ENCODE data around the gene PKMYT1. TPM values are rescaled to one million over a fixed set of nuclear protein-coding genes. Genes with fewer than 3 reads are reported as not detected.
"Not testable (repeated sequence)": the region's sequence is repeated elsewhere in the genome, so short reads cannot be mapped to it uniquely, and the experiment has no call there.

Gene PKMYT1
- total and polyA plus RNA-seq, 5 donors: 1.1 to 2.1 (median 2.1) TPM; not detected in 2

DNA sequence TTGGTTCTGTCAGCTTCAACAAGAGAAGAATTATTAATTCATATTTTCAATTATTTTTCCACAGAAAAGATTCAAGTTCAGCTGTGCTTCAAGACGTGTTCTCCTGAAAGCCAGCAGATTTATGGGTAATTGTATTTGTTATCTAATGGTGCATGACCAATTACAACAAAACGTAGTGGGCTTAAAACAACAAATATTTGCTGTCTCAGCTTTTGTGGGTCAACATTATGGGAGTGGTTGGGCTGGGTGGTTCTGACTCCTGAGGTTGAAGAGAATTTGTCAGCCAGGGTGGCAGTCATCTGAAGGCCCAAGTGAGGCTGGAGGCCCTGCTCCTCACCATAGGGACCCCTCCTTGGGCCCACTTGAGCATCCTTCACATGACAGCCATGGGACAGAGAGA lies 40.3 kb downstream of the PKMYT1 start:
- 82% methylated on average over 2 of the region's 2 CpGs for WGBS
- intact Hi-C loops (cut with DNase I): no loop called here
- Histone ChIP-seq H3K27ac (ENCODE audit: low read length) (no peak overlapping the region), H3K4me3 (ENCODE audit: low read length) (no peak overlapping the region), H3K4me1 (ENCODE audit: control insufficient read depth, insufficient read depth, low read length) (no peaks in the 10 kb centered on the region), H3K9me3 (ENCODE audit: control insufficient read depth, low read length) (no peaks in the 10 kb centered on the region), H3K27me3 (ENCODE audit: control insufficient read depth, insufficient read depth) (no peaks in the 10 kb centered on the region)
- DNase-seq (no peak), ATAC-seq (no peak)

DNA sequence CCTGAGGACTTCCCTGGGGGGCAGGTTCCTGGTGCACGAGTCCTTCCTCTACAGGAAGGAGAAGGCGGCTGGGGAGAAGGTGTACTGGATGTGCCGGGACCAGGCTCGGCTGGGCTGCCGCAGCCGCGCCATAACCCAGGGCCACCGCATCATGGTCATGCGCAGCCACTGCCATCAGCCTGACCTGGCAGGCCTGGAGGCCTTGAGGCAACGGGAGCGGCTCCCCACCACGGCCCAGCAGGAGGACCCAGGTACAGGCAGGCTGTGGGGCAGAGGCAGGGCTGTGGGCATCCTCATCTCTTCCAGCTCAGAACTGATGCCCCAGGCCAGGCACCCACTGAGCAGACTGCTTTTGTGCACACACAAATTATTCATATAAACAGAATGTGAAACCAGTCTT lies 42.0 kb downstream of the PKMYT1 start:
- no peak for DNase-seq
- intact Hi-C loops (cut with DNase I): no loop called here
- no peaks in the 10 kb centered on the region for H3K4me1 ChIP-seq (ENCODE audit: control insufficient read depth, insufficient read depth, low read length)
- WGBS: 92% methylated on average over 12 of the region's 12 CpGs
- H3K27ac ChIP-seq (ENCODE audit: low read length): no peak overlapping the region
- no peak for ATAC-seq
- H3K27me3 ChIP-seq (ENCODE audit: control insufficient read depth, insufficient read depth): no peaks in the 10 kb centered on the region
- H3K9me3 ChIP-seq (ENCODE audit: control insufficient read depth, low read length): no peaks in the 10 kb centered on the region
- no peak overlapping the region for H3K4me3 ChIP-seq (ENCODE audit: low read length)

DNA sequence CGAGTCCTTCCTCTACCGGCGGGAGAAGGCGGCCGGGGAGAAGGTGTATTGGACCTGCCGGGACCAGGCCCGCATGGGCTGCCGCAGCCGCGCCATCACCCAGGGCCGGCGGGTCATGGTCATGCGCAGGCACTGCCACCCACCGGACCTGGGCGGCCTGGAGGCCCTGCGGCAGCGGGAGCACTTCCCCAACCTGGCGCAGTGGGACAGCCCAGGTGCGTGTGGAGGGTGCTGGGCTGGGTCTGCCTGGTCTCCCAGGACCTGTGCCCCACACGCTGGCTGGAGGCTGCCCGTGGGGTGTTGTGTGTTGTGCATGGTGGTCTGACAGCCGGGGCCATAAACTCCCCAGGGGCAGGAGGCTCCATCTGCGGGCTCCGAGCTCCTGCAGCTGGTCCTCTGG lies 43.1 kb downstream of the PKMYT1 start:
- intact Hi-C loops (cut with DNase I): no loop called here
- H3K9me3 ChIP-seq (ENCODE audit: control insufficient read depth, low read length): no peaks in the 10 kb centered on the region
- H3K4me3 ChIP-seq (ENCODE audit: low read length): no peak overlapping the region
- WGBS: 92% methylated on average over 24 of the region's 24 CpGs
- H3K4me1 ChIP-seq (ENCODE audit: control insufficient read depth, insufficient read depth, low read length): no peaks in the 10 kb centered on the region
- ATAC-seq (peak in 1 of 2 donors; percentile 7), DNase-seq (no peak)
- no peaks in the 10 kb centered on the region for H3K27me3 ChIP-seq (ENCODE audit: control insufficient read depth, insufficient read depth)
- H3K27ac ChIP-seq (ENCODE audit: low read length): no peak overlapping the region

DNA sequence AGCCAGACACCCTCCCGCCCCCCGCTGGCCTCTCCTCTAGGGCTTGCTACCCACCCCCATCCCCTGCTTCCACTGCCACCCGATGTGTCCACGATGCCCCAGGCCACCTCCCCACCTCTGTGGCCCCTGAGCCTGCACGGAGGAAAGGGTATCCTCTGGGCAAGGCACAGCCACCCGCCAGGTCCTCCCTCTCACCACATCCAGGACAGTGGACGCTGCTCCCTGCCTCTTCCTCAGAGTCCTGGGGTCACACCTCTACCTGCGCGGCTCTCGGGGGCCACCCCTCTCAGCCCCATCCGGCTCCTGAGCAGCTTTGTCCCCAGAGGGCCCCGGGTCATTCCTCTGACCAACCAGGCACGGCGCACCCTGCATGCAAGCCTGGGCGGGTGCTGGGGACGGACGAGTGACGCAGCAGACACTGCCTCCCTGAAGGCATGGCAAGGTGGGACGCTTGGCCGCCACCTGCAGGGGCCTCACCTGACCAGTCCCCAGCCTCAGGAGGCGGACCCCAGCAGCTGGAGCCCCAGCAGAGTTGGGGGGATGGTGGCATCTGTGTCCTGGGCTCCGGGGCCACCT lies 43.7 kb downstream of the PKMYT1 start:
- Histone ChIP-seq H3K9me3 (ENCODE audit: control insufficient read depth, low read length) (no peaks in the 10 kb centered on the region), H3K27ac (ENCODE audit: low read length) (no peak overlapping the region), H3K4me3 (ENCODE audit: low read length) (no peak overlapping the region), H3K27me3 (ENCODE audit: control insufficient read depth, insufficient read depth) (no peaks in the 10 kb centered on the region), H3K4me1 (ENCODE audit: control insufficient read depth, insufficient read depth, low read length) (no peaks in the 10 kb centered on the region)
- WGBS: 92% methylated on average over 22 of the region's 22 CpGs
- DNase-seq: no peak
- intact Hi-C loops (cut with DNase I): no loop called here
- peak in 1 of 2 donors; percentile 30 for ATAC-seq

DNA sequence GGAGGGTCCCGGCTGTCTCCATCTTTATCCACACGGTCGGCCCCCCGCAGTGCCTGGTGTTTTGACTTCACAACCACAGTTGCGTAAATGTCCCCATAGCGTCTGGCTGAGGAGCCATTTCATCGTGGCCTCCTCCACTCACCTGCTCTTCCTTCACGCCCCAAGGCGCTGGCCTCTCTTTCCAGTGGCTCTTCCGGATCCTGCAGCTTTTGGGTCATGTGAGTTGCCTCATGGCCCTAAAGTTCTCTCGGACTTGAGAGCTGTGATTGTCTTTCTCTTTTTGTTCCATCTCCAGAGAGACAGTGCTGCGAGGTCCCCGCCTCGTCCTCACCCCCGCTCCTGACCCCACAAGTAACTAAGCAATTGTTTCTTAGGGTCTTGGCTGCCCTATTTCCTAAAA lies 45.8 kb downstream of the PKMYT1 start:
- WGBS: 91% methylated on average over 15 of the region's 15 CpGs
- H3K27ac ChIP-seq (ENCODE audit: low read length): no peak overlapping the region

DNA sequence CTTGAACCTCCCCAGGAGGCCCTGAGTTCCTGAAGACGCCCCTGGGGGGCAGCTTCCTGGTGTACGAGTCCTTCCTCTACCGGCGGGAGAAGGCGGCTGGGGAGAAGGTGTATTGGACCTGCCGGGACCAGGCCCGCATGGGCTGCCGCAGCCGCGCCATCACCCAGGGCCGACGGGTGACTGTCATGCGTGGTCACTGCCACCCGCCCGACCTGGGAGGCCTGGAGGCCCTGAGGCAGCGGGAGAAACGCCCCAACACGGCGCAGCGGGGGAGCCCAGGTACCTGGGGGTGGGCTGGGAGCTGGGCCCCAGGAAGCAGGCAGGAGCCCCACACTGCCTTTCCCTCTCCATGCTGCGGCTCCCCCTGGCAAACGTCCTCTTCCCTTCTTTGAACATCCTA lies 46.5 kb downstream of the PKMYT1 start:
- WGBS: 83% methylated on average over 22 of the region's 22 CpGs
- no peaks in the 10 kb centered on the region for H3K4me1 ChIP-seq (ENCODE audit: control insufficient read depth, insufficient read depth, low read length)
- no peaks in the 10 kb centered on the region for H3K9me3 ChIP-seq (ENCODE audit: control insufficient read depth, low read length)
- DNase-seq: no peak
- ATAC-seq: no peak
- no peaks in the 10 kb centered on the region for H3K27me3 ChIP-seq (ENCODE audit: control insufficient read depth, insufficient read depth)
- H3K27ac ChIP-seq (ENCODE audit: low read length): no peak overlapping the region
- intact Hi-C loops (cut with DNase I): no loop called here
- H3K4me3 ChIP-seq (ENCODE audit: low read length): no peak overlapping the region

More for the DNA sequence above, 45.8 kb downstream of the PKMYT1 start:
- no peaks in the 10 kb centered on the region for H3K9me3 ChIP-seq (ENCODE audit: control insufficient read depth, low read length)
- H3K4me1 ChIP-seq (ENCODE audit: control insufficient read depth, insufficient read depth, low read length): no peaks in the 10 kb centered on the region
- no peak overlapping the region for H3K4me3 ChIP-seq (ENCODE audit: low read length)
- DNase-seq (peak in 1 of 3 donors; percentile 24), ATAC-seq (no peak)
- H3K27me3 ChIP-seq (ENCODE audit: control insufficient read depth, insufficient read depth): no peaks in the 10 kb centered on the region
- intact Hi-C loops (cut with DNase I): no loop called here

DNA sequence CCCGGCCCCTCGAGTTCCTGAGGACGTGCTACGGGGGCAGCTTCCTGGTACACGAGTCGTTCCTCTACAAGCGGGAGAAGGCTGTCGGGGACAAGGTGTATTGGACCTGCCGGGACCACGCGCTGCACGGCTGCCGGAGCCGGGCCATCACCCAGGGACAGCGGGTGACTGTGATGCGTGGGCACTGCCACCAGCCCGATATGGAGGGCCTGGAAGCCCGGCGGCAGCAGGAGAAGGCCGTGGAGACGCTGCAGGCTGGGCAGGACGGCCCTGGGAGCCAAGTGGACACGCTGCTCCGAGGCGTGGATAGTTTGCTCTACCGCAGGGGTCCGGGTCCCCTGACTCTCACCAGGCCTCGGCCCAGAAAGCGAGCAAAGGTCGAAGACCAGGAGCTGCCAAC lies 47.1 kb downstream of the PKMYT1 start:
- no peak for ATAC-seq

DNA sequence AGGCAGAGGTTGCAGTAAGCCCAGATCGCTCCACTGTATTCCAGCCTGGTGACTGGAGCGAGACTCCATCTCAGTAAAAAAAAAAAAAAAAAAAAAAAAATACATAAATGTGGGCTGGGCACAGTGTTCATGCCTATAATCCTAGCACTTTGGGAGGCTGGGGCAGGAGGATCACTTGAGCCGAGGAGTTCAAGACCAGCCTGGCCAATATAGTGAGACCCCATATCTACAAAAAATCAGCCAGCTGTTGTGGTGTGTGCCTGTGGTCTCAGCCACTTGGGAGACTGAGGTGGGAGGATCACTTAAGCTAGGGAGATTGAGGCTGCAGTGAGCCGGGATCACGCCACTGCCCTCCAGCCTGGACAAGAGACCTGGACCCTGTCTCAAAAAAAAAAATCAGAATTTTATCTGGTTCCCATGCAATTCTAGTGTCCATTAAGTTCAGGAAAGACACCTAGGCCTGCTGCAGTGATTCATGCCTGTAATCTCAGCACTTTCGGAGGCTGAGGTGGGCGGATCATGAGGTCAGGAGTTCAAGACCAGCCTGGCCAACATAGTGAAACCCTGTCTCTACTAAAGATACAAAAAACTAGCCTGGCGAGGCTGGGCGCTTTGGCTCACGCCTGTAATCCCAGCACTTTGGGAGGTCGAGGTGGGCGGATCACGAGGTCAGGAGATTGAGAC lies 48.9 kb downstream of the PKMYT1 start:
- H3K27ac ChIP-seq (ENCODE audit: low read length); intact Hi-C loops (cut with DNase I); DNase-seq; ATAC-seq; H3K4me1 ChIP-seq (ENCODE audit: control insufficient read depth, insufficient read depth, low read length); H3K27me3 ChIP-seq (ENCODE audit: control insufficient read depth, insufficient read depth); H3K4me3 ChIP-seq (ENCODE audit: low read length); H3K9me3 ChIP-seq (ENCODE audit: control insufficient read depth, low read length): not testable (repeated sequence)
- WGBS: 91% methylated on average over 13 of the region's 13 CpGs

More for the DNA sequence above, 47.1 kb downstream of the PKMYT1 start:
- 92% methylated on average over 30 of the region's 30 CpGs for WGBS
- DNase-seq: peak in 1 of 3 donors; percentile 32
- Histone ChIP-seq H3K4me1 (ENCODE audit: control insufficient read depth, insufficient read depth, low read length) (no peaks in the 10 kb centered on the region), H3K9me3 (ENCODE audit: control insufficient read depth, low read length) (no peaks in the 10 kb centered on the region), H3K27me3 (ENCODE audit: control insufficient read depth, insufficient read depth) (no peaks in the 10 kb centered on the region), H3K27ac (ENCODE audit: low read length) (no peak overlapping the region), H3K4me3 (ENCODE audit: low read length) (no peak overlapping the region)
- intact Hi-C loops (cut with DNase I): no loop called here

DNA sequence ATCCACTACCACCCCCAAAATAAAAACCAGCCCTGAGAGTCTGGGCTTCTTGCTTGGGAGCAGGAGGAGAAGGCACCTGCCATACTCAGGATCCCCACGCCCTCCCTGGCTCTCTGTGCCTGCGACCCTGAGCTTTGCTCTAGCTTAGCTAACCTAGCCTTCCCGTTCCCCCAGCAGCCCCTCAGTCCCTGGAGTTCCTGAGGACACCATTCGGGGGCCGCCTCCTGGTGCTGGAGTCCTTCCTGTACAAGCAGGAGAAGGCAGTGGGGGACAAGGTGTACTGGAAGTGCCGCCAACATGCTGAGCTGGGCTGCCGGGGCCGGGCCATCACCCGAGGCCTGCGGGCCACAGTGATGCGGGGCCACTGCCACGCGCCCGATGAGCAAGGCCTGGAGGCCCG lies 50.0 kb downstream of the PKMYT1 start:
- Histone ChIP-seq H3K9me3 (ENCODE audit: control insufficient read depth, low read length) (no peaks in the 10 kb centered on the region), H3K27me3 (ENCODE audit: control insufficient read depth, insufficient read depth) (no peaks in the 10 kb centered on the region), H3K4me1 (ENCODE audit: control insufficient read depth, insufficient read depth, low read length) (no peaks in the 10 kb centered on the region), H3K4me3 (ENCODE audit: low read length) (no peak overlapping the region), H3K27ac (ENCODE audit: low read length) (no peak overlapping the region)
- 95% methylated on average over 15 of the region's 15 CpGs for WGBS
- ATAC-seq: no peak
- intact Hi-C loops (cut with DNase I): no loop called here
- no peak for DNase-seq

DNA sequence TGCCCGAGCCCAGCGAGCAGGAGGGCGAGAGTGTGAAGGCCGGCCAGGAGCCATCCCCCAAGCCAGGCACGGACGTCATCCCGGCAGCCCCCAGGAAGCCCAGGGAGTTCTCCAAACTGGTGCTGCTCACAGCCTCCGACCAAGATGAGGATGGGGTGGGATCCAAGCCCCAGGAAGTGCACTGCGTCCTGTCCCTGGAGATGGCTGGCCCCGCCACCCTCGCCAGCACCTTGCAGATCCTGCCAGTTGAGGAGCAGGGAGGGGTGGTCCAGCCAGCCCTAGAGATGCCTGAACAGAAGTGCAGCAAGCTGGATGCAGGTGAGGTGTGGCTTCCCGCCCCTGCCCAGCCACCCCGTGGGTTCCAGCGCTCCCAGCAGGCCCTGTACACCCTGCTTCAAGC lies 50.6 kb downstream of the PKMYT1 start:
- WGBS: 93% methylated on average over 14 of the region's 14 CpGs
- Histone ChIP-seq H3K9me3 (ENCODE audit: control insufficient read depth, low read length) (no peaks in the 10 kb centered on the region), H3K27ac (ENCODE audit: low read length) (no peak overlapping the region), H3K4me3 (ENCODE audit: low read length) (no peak overlapping the region), H3K4me1 (ENCODE audit: control insufficient read depth, insufficient read depth, low read length) (no peaks in the 10 kb centered on the region), H3K27me3 (ENCODE audit: control insufficient read depth, insufficient read depth) (no peaks in the 10 kb centered on the region)
- intact Hi-C loops (cut with DNase I): loop anchor here in 1 of 4 donors (5.0 kb wide), 1 partner anchor 92 kb away; no protein-coding TSS in a partner anchor
- ATAC-seq (no peak), DNase-seq (no peak)

DNA sequence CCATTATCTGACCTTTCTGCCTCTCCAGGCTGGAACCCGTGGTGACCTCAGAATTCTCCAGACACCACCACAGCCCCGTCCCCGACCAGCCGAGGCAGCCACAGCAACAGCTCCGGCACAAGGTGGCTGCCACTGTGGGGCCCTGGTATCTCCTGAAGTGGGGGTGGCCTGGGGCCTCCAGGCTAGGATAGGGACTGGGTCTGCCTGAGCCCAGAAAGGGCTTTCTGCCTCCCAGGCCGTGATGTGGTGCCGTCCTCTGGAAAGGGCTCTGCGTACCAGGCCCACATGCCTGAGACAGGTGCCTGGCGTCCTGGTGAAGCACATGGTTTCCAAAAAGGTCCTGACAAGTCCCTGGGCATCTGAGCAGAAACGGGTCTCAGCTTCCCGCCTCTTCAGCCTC lies 51.5 kb downstream of the PKMYT1 start:
- intact Hi-C loops (cut with DNase I): loop anchor here in 1 of 4 donors (5.0 kb wide), 1 partner anchor 91 kb away; no protein-coding TSS in a partner anchor
- no peak for DNase-seq
- WGBS: 83% methylated on average over 11 of the region's 11 CpGs
- Histone ChIP-seq H3K4me3 (ENCODE audit: low read length) (no peak overlapping the region), H3K4me1 (ENCODE audit: control insufficient read depth, insufficient read depth, low read length) (no peaks in the 10 kb centered on the region), H3K27me3 (ENCODE audit: control insufficient read depth, insufficient read depth) (no peaks in the 10 kb centered on the region), H3K9me3 (ENCODE audit: control insufficient read depth, low read length) (no peaks in the 10 kb centered on the region), H3K27ac (ENCODE audit: low read length) (no peak overlapping the region)
- ATAC-seq: no peak

Measured in right cardiac atrium (tissue), 5 donors.